Subcutaneous adipose tissue (tissue), 4 donors: ENCODE data around the gene TGM4. TPM values are rescaled to one million over a fixed set of nuclear protein-coding genes. Genes with fewer than 3 reads are reported as not detected.

ENCODE experiments used
- CTCF ChIP-seq: fragments of 450-650 bp; IDR thresholded peaks from one replicate; pipeline ENCODE4 v1.5.1; 2016; ENCODE audit warnings: low read depth, mild to moderate bottlenecking, control low read depth, antibody characterized with exemption, moderate library complexity
- total RNA-seq, 4 donors: library from RNA; depleted of rRNA; stranded (reverse); fragments of >200 nt; gene quantifications; one replicate each; pipeline ENCODE4 v1.1.0, GENCODE V29; 2016

TGM4 gene
- total RNA-seq, 4 donors from 2014 or later, result not detected

- TF ChIP-seq CTCF, result no peak
These were observed 18.3 kb downstream of the TGM4 start for GRCh38 chr3:44892689-44893088.

GRCh38 chr3:44893097-44893496 lies 18.7 kb downstream of the TGM4 start:
- no peak for TF ChIP-seq CTCF

GRCh38 chr3:44894485-44894884 lies 20.1 kb downstream of the TGM4 start:
- TF ChIP-seq CTCF, result no peak

- no peak for TF ChIP-seq CTCF
These were observed 22.0 kb downstream of the TGM4 start for GRCh38 chr3:44896440-44896839.

GRCh38 chr3:44899683-44900367 lies 25.4 kb downstream of the TGM4 start:
- TF ChIP-seq CTCF, result no peak

- no peak for TF ChIP-seq CTCF
These were observed 28.2 kb downstream of the TGM4 start for GRCh38 chr3:44902628-44903027.

- no peak for TF ChIP-seq CTCF
These were observed 28.9 kb downstream of the TGM4 start for GRCh38 chr3:44903314-44903713.
